ENCODE results near the gene AGO1.
"Not testable (repeated sequence)": the region's sequence is repeated elsewhere in the genome, so short reads cannot be mapped to it uniquely, and the experiment has no call there.

AGO1 gene

DNA sequence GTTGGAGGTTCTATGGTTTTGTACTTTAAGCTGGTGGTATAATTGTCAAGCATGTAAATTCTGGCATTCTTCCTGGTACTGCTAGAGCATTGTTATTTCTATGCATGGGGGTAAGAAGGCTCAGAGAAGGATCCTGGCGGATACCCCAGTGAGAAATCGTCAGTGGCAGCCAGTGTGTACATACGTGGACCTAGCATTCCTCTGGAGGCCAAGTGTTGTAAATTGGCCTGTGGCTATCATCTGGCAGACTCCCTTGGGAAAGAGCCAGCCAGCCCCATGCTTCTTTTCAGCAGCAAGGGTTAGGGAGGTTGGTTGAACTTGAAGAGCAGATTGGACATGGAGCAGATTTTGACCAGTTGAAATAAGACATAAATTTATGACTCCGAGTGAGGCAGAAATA, 42.7 kb downstream of the AGO1 start:
- DNase-seq: no peak

DNA sequence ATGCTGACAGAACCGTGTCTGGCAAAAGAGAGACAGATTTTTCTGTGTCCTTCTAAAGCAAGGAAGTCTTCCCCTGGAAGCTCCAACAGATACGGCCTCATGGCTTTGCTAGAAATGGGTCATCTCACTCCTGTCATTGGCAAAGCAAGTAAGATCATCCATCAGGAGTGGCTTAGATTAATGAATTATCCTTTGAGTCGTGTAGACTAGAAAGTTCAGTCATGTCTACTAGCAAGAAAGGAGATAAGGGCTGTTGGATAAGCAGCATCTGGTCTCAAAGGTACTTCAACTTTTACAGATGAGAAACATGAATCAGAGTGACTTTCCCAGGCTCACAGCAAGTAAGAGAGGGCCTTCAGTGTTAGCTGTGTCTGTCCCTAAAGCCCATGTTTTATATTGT, 44.5 kb downstream of the AGO1 start:
- no peak for DNase-seq

DNA sequence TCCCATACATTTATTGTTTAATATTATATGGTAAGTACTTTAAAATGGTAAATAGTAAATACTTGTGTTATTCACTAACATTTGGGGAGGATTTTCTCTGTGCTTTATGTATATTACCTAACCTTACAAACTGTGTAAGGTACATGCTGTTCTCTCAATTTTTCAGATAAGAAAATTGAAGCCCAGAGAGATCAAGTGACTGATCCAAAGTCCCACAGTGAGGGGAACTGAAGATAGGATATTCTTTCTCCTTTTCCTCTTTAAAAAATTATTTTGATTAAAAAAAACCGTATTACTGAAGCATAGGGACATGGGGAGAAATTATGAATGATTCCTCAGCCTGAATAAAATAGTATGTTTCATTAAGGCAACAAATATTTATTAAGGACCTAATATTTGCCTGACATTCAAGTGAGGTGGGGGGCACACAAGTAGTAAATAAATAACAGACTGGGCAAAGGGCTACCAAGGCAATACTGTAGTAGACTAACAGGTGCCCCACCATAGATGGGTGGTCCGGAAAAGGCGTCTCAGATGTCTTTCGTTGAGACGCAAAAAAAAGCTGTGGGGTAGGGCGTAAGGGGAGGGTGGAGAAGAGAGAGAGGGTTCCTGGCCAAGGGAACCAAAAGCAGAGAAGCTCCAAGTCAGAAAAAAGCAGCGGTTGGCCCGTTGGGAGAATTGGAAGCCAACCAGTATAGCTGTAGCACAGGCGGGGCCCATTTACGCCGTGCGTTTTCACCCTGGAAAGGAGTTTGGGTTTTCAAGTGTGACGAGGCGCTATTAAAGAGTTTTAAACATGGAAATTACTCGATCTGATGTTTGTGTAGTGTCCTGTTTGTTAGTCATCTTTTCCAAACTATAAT, 47.0 kb downstream of the AGO1 start:
- DNase-seq: peak; percentile 36

DNA sequence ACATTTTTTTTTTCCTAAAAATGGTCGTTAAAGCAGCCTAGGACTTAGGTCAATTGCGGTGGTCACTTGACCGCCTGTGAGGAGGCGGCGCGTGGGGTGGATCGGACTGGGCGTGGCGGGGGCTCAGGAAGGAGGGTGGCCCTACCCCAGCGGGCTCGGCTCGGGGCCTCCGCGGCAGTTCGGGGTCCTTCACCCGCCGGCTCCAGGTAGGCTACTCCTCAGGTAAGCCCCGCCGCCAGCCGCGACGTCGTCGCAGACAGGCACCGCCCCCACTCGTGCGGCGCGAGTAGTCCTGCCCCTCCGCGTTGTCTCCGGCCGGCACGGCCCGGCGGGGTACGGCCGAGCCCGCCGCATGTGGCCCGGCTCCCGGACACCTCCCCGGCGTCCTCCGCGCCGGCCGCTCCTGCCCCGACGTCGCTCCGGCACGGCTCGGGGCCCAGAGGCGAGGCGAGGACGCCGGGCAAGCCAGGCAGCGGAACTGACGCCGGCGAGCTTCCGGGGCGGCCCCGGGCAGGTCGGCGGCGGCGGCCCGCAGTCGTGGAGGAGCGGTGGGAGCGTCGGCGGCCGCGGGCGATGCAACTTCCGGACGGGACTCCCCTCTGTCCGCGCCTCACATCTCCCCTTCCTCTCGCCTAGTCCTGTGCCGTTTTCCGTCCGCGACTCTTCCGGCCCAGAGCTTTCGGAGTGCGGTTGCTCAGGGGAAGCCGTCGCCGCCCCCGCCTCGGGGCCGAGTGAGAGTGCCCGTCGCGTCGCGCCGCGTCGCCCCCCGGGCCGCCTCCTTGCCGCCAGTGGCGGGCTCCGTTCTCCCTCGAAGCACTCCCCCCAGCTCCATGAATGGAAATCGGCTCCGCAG, 47.8 kb downstream of the AGO1 start, which contains the start of gene AGO3:
Gene AGO3 (plus strand): TSS at position 513 of the 853 bp plus-strand sequence. CDS start 322 bp downstream, at position 835.
- peak; percentile 93 for DNase-seq

DNA sequence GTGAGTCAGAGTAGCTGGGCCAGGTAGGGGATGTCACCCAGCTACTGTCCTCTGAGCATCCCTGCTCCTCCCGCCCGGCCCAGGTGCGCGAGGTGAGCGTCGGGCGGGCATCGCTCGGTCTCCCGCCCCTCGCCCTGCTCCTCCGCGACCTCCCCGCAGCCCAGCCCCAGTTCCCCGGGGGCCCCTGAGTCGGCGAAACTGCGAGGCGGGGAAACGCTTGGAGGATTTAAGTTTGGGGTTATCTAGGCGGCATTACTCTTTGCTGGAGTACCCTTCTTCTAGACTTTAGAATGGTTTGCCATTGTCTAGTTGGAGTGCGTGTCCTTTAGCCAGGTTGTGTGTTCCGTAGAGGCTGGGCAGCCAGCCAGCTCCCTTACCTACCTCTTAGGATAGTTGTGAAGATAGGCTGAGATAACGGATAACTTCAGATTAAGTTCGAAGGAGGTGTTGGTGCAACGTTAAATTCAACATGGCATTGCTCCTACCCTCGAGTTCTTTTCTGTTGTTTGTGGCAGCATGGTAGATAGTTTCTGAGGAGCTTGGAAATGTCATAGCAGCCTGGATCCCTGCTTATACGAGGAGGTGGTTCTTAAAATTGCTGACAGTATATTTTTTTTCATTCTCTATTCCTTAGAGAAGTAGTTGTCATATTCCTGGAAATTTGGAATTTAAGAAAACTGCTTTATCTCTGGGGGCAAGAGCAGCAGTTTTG, 48.6 kb downstream of the AGO1 start:
- no peak for DNase-seq

DNA sequence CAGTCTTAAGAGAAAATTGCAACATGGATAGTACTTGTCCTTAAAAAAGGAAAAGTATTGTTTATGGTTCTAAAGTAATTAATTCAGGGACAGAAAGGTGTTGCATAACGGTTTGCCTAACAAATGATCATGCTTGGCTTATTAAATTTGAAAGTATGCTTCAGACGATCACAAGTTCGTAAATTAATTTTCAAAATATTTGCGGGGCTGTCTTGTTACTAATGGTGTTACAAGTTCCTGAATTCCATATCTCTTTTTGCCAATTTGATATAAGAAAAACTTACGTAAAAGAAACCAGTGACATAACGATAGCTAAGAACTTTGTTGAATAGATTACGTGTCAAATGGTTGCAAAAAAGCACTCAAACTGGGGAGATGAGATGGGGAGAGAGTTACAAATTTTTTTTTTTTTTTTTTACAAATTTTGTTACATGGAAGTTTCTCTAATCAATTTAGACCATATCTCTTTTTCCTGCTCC, 49.2 kb downstream of the AGO1 start:
- no peak for DNase-seq

DNA sequence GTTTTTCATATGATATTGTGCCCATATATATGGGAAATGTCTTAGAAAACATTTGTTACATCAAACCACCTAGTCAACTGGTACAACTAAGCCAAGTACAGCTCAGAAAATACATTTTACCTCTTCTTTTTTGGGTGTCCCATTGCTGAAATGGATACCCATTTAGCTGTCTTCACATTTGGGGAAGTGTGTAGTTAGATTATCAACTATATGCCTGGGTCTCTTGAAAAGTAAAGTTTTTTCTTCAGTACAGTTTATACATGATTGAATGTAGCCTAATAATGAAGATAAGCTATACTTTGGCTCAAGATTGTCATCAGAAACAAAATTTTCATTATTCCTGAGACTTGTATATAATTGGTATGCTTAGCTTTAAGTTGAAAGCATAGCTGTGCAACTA, 49.9 kb downstream of the AGO1 start:
- no peak for DNase-seq

DNA sequence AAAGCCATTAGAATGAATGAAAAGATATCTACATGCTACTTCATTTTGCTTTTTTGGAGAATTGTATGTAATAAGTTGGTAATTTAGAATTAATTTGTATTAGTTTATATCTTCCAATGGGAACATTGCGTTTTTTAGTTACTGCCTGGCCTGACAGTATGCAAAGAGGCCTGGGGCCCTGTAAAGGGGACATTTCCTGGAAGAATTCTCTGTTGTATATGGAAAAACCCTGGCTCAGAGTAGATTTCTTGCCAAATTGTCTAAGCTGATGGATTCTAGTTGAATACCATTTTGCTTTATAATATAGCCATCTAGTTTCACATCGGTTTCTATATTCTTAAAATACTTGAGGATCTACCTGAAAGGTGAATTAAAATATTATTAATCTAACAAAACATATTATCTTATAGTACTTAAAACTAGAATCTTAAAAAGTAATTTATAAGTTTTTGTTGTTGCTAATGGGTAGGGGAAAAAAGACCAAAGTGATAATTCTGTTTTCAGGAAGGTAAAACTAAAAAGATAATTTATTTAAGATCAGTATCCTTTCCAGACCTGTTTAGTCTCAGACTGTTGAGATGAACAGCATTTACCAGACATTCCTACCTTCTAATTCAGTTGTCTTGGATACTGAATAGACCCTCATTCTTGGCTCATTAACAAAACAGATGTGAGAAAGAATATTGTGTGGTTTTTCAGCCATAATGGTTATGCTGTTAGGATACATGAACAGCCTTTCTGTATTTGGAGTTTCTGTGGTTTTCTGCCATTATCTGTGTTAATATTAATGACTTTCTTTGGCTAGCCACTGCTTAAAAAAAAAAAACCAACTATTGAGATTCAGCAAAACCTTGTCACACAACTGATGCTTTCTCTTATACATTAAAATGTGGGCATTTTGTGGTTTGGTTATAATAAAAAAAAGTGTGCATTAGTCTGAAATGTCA, 52.7 kb downstream of the AGO1 start:
- no peak for DNase-seq

DNA sequence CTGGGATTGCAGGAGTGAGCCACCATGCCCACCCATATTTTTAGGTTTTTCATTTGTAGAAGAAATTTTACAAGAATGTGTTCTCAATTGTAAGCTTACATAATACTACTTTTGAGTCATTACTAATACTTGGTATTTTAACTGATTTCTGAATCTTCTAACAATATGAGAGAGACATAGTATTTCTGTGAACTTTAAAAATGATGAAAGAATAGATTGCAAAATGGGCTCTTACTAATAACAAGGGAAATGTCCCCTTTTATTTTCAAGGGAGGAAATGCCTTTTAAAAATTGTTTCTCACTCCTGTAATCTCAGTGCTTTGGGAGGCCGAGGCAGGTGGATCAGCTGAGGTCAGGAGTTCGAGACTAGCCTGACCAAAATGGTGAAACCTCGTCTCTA, 53.8 kb downstream of the AGO1 start:
- no peak for DNase-seq

DNA sequence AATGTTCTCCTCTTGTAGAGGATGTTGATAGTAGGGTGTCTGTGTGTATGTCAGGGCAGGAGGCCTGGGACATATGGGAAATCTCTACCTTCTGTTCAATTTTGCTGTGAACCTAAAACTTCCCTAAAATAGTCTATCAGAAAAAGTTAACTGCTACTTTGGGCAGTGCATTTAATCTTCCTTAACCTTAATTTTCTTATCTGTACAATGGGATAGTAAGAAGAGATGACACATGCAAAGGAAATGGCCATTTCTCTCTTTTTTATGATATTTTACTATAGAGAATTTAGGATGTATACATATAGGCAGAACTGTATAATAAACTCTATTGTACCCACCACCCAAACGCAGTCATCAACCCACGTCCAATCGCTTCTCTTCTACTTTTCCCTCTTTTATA, 56.5 kb downstream of the AGO1 start:
- no peak for DNase-seq

DNA sequence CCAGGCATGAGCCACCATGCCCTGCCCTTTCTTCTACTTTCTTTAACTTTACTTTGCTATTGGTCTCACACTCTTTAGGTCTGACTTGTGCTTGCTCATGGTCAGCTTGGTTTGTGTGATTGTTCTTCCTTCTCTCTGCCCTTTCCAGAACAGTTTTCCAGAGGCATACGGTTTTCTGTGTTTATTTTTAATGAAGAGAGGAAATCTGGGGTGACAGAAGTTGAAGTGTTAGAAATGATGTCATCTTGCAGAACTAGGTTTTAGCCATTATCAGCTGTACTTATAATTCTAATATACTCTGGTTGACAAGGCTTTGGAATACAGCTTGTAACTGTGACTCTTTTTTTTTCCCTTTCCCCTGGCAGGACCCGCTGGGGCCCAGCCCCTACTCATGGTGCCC, 62.3 kb downstream of the AGO1 start:
- no peak for DNase-seq

DNA sequence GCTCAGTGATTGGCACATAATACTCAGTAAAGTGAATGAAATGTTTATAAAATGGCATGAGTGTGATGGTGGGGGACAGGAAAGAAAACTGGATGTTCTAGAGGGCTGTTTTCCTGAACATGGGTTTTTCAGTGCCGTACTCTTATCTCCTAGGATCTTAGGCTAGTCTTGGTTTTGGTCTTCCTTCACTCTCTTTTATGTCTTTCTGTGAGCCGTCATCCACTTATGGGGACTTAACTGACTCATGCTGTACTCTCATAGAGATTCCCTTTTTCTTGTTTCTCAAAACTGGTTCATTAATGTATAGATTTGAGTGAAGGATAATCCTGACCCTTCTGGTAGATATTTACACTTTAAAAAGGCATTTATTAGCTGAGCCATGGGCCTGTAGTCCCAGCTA, 64.5 kb downstream of the AGO1 start:
- peak; percentile 34 for DNase-seq

DNA sequence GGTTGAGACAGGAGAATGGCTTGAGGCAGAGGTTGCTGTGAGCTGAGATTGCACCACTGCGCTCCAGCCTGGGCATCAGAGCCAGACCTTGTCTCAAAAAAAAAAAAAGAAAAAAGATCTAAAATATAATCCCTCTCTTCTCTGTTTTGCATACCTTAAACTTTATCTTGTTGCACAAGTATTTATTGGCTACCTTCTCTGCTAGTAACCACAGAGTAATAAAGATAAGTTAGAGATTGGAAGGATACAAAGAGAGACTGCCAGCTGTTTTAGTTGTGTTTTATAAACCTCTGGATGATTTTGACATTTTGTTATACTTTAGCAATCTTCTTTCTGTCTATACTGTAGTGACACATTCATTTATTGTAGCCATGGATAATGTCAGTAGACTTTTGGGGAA, 75.5 kb downstream of the AGO1 start:
- no peak for DNase-seq

DNA sequence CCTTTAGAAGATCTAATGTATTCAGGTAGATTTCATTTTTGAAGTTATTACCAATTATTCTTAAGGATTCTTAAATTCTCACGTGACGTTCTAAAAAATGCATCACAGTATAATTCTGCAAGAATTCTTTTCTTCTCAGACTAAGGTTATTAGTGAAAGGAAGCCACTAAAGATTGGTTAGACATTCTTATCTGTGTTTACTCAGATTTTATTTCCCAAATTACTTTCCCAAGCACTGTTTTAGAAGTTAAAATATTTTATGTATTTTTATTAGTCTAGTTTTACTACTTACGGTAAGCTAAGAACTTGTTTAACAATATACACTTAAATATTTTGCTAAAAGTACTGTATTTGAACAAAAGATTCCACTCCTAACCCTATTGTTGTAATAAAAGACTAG, 76.3 kb downstream of the AGO1 start:
- no peak for DNase-seq

DNA sequence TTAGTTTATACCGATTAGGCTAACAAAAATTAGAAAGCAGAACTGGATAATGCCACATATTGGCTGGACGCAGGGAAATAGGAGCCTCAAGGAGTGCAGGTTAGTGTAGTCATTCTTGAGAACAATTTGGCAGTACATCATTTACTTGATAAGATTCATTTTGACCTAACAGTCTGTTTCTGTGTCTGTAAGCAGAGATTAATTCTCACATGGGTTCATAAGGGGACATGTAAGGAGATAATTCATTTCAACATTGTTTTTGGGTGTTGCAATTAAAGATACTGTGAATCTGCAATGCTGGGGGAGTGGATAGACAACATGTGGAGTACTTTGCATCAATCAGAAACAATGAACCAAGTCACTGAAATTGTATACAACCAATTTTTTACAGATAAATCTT, 79.9 kb downstream of the AGO1 start:
- DNase-seq: no peak

DNA sequence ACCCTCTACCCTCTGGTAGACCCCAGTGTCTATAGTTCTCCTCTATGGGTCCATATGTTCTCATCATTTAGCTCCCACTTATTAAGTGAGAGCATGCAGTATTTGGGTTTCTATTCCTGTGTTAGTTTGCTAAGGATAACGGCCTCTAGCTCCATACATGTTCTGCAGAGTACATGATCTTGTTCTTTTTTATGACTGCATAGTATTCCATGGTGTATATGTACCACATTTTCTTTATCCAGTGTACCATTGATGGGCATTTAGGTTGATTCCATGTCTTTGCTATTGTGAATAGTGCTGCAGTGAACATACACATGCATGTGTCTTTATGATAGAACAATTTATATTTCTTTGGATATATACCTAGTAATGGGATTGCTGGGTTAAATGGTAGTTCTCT, 81.3 kb downstream of the AGO1 start:
- not testable (repeated sequence) for DNase-seq

DNA sequence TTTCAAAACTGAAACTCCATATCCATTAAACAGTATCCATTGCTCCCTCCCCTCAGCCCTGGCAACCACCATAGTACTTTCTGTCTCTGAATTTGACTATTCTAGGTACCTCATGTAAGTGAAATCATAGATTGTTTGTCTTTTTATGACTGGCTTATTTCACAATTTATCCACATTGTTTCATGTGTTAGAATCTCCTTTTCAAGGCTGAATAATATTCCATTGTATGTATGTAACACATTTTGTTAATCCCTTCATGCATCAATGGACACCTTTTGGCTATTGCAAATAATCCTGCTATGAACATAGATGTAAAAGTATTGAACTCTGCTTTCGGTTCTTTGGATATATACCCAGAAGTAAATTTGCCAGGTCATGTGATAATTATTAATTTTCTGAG, 85.4 kb downstream of the AGO1 start:
- no peak for DNase-seq

DNA sequence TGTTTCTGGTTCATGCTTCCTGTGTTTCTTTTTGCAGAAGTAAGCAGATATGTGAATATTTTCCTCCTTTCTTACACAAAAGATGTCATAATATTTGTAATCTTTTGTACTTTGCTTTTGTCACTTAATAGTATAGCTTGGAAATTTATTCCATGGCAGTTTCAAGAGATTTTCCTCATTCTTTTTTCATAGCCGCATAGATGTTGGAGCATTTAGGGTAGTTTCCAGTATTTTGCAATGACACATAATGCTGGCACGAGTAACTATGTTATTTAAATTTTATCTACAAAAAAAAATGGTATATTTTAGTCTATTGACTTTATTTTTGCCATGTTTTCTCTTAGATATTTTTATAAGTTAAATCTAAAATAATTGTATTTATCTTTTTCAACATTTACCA, 88.6 kb downstream of the AGO1 start:
- DNase-seq: no peak

DNA sequence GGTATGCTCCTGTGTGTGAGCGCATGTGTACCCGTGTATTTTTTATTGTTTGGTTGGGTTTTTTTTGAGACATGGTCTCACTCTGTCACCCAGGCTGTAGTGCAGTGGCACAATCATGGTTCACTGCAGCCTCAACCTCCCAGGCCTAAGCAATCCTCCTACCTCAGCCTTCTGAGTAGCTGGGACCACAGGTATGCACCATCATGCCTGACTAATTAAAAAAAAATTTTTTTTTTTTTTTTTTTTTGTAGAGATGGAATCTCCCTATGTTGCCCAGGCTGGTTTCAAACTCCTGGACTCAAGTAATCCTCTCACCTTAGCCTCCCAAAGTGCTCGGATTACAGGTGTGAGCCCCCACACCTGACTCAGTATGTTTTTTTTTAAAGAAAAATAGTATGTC, 89.6 kb downstream of the AGO1 start:
- DNase-seq: not testable (repeated sequence)

DNA sequence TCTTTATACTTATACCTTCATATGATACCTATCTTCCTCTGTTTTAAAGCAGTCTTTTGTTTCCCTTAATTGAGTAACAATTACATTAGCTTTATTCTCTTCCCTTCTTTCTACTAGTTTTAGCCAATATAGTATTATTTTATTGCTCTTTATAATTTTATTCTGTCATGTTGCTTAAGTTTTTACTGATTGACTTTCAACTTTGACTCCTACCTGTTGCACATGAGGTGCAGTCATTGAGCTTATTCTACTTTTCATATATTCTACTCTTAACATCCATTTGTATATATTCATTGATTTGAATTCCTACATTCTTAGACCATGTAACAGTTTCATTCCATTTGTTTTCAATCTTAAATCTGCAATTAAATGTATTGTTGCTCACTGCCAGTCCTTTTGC, 97.1 kb downstream of the AGO1 start:
- DNase-seq: no peak
